ENCODE results near the gene AOPEP. TPM values are rescaled to one million over a fixed set of nuclear protein-coding genes. Genes with fewer than 3 reads are reported as not detected.
A peak's percentile ranks its signal among the peaks of the same experiment; 100 is the strongest.
"Not testable (repeated sequence)": the region's sequence is repeated elsewhere in the genome, so short reads cannot be mapped to it uniquely, and the experiment has no call there.

Gene AOPEP
- polyA plus RNA-seq, 4 donors: 50.1 to 59.7 (median 54.1) TPM

GRCh38 chr9:94861589-94862272 is 135.2 kb downstream of the AOPEP start:
- DNase-seq (ENCODE audit: low read depth in 4 of 4, low spot score in 2 of 4): no peak

- DNase-seq (ENCODE audit: low read depth in 4 of 4, low spot score in 2 of 4): no peak
Measured at GRCh38 chr9:94864196-94864595, 137.7 kb downstream of the AOPEP start.

GRCh38 chr9:94864862-94865509 is 138.5 kb downstream of the AOPEP start:
- DNase-seq (ENCODE audit: low read depth in 4 of 4, low spot score in 2 of 4): no peak

- no peak for DNase-seq (ENCODE audit: low read depth in 4 of 4, low spot score in 2 of 4)
Measured at GRCh38 chr9:94865582-94866452, 139.3 kb downstream of the AOPEP start.

GRCh38 chr9:94866770-94867169 is 140.3 kb downstream of the AOPEP start:
- DNase-seq (ENCODE audit: low read depth in 4 of 4, low spot score in 2 of 4): no peak

- peak in 2 of 4 donors; percentile 35 to 41 for DNase-seq (ENCODE audit: low read depth in 4 of 4, low spot score in 2 of 4)
Measured at GRCh38 chr9:94867281-94867841, 140.9 kb downstream of the AOPEP start.

- DNase-seq (ENCODE audit: low read depth in 4 of 4, low spot score in 2 of 4): peak in 1 of 4 donors; percentile 26
Measured at GRCh38 chr9:94867842-94868312, 141.4 kb downstream of the AOPEP start.

GRCh38 chr9:94868464-94868863 is 142.0 kb downstream of the AOPEP start:
- no peak for DNase-seq (ENCODE audit: low read depth in 4 of 4, low spot score in 2 of 4)

GRCh38 chr9:94869415-94869843 is 142.9 kb downstream of the AOPEP start:
- DNase-seq (ENCODE audit: low read depth in 4 of 4, low spot score in 2 of 4): no peak

GRCh38 chr9:94870465-94870792 is 143.9 kb downstream of the AOPEP start:
- DNase-seq (ENCODE audit: low read depth in 4 of 4, low spot score in 2 of 4): no peak

GRCh38 chr9:94870793-94871558 is 144.5 kb downstream of the AOPEP start:
- DNase-seq (ENCODE audit: low read depth in 4 of 4, low spot score in 2 of 4): no peak

GRCh38 chr9:94872083-94872833 is 145.8 kb downstream of the AOPEP start:
- DNase-seq (ENCODE audit: low read depth in 4 of 4, low spot score in 2 of 4): peak in 1 of 4 donors; percentile 43

GRCh38 chr9:94872891-94873511 is 146.5 kb downstream of the AOPEP start:
- DNase-seq (ENCODE audit: low read depth in 4 of 4, low spot score in 2 of 4): peak in 1 of 4 donors; percentile 41

GRCh38 chr9:94874316-94874715 is 147.8 kb downstream of the AOPEP start:
- no peak for DNase-seq (ENCODE audit: low read depth in 4 of 4, low spot score in 2 of 4)

- DNase-seq (ENCODE audit: low read depth in 4 of 4, low spot score in 2 of 4): no peak
Measured at GRCh38 chr9:94875300-94876020, 149.0 kb downstream of the AOPEP start.

GRCh38 chr9:94878804-94879203 is 152.3 kb downstream of the AOPEP start:
- DNase-seq (ENCODE audit: low read depth in 4 of 4, low spot score in 2 of 4): not testable (repeated sequence)

GRCh38 chr9:94879230-94879629 is 152.7 kb downstream of the AOPEP start:
- DNase-seq (ENCODE audit: low read depth in 4 of 4, low spot score in 2 of 4): no peak

- no peak for DNase-seq (ENCODE audit: low read depth in 4 of 4, low spot score in 2 of 4)
Measured at GRCh38 chr9:94881023-94881422, 154.5 kb downstream of the AOPEP start.

All from left renal cortex interstitium (tissue), 4 donors.